K562 (cell line): ENCODE measurements around the gene PGAM2. TPM values are rescaled to one million over a fixed set of nuclear protein-coding genes. Genes with fewer than 3 reads are reported as not detected.
A peak's percentile ranks its signal among the peaks of the same experiment; 100 is the strongest.

ENCODE experiments used
- BMI1 ChIP-seq: fragments of 150-350 bp; IDR thresholded peaks from 2 replicates; pipeline ENCODE4 v1.6.1; 2014; ENCODE audit warnings: low read length
- CC2D1A ChIP-seq: fragments of 450-650 bp; IDR thresholded peaks from 2 replicates; pipeline ENCODE4 v1.6.1; 2017; ENCODE audit warnings: mild to moderate bottlenecking
- ETV5 ChIP-seq: sonication (generic); formaldehyde crosslinking; IDR thresholded peaks from 2 replicates; pipeline ENCODE4 v1.4.0; 2020; ENCODE audit warnings: low read depth, mild to moderate bottlenecking, missing genetic modification reagents
- ILF3 ChIP-seq: fragments of 450-650 bp; IDR thresholded peaks from 2 replicates; pipeline ENCODE4 v1.6.1; 2018; ENCODE audit warnings: antibody characterized with exemption, mild to moderate bottlenecking, moderate library complexity, borderline replicate concordance
- IRF2 ChIP-seq: sonication (generic); formaldehyde crosslinking; IDR thresholded peaks from 2 replicates; pipeline ENCODE4 v1.8.1; 2022; ENCODE audit warnings: mild to moderate bottlenecking, missing genetic modification reagents
- JUNB ChIP-seq: fragments of 450-650 bp; formaldehyde crosslinking; conservative IDR thresholded peaks from 2 replicates; pipeline ENCODE4 v1.4.0; 2020; ENCODE audit warnings: mild to moderate bottlenecking
- KLF16 ChIP-seq: IDR thresholded peaks from 2 replicates; pipeline ENCODE4 v1.6.1; 2016; ENCODE audit warnings: antibody characterized with exemption
- MTA2 ChIP-seq: fragments of 450-650 bp; IDR thresholded peaks from 2 replicates; pipeline ENCODE4 v1.6.1; 2016; ENCODE audit warnings: low read depth
- NR2C2 ChIP-seq, 2 experiments: fragments of 200-800 bp in 1 of 2; sonication (Bioruptor generic) in 1 of 2; sonication (generic) in 1 of 2; formaldehyde crosslinking in 1 of 2; IDR thresholded peaks; 2 replicates each; pipeline versions ENCODE4 v1.6.1 to v1.8.0; 2016 to 2022; ENCODE audit warnings: mild to moderate bottlenecking in 1 of 2, missing compliant biosample characterization in 1 of 2, missing genetic modification characterization in 1 of 2, missing genetic modification reagents in 1 of 2
- PHB ChIP-seq: fragments of 250-450 bp; sonication (Bioruptor Pico); IDR thresholded peaks from 2 replicates; pipeline ENCODE4 v1.5.0; 2021
- PHTF2 ChIP-seq: fragments of 250-450 bp; sonication (Bioruptor Pico); IDR thresholded peaks from 2 replicates; pipeline ENCODE4 v1.5.0; 2021; ENCODE audit warnings: mild to moderate bottlenecking
- PML ChIP-seq: IDR thresholded peaks from 2 replicates; pipeline ENCODE4 v1.6.1; 2012; ENCODE audit warnings: low read length, inconsistent platforms
- RBM39 ChIP-seq: fragments of 200-400 bp; formaldehyde crosslinking; optimal IDR thresholded peaks from 2 replicates; pipeline ENCODE3; 2018; ENCODE audit warnings: low read depth, low read length
- XRCC5 ChIP-seq: fragments of 200-400 bp; formaldehyde crosslinking; IDR thresholded peaks from 2 replicates; pipeline ENCODE4 v1.6.1; 2017; ENCODE audit warnings: low read depth, mild to moderate bottlenecking, low read length
- ZNF212 ChIP-seq: fragments of 450-650 bp; formaldehyde crosslinking; IDR thresholded peaks from 2 replicates; pipeline ENCODE4 v1.4.0; 2020; ENCODE audit warnings: mild to moderate bottlenecking
- ZNF384 ChIP-seq: IDR thresholded peaks from 2 replicates; pipeline ENCODE4 v1.6.1; 2012; ENCODE audit warnings: low read depth, low read length, improper control_type of control experiment
- ZNF780A ChIP-seq: fragments of 250-450 bp; sonication (Bioruptor Pico); IDR thresholded peaks from 2 replicates; pipeline ENCODE4 v1.5.0; 2021; ENCODE audit warnings: mild to moderate bottlenecking
- ZZZ3 ChIP-seq: fragments of 450-650 bp; IDR thresholded peaks from 2 replicates; pipeline ENCODE4 v1.6.1; 2016; ENCODE audit warnings: antibody characterized with exemption, mild to moderate bottlenecking, moderate library complexity
- polyA plus RNA-seq, 8 experiments: library from polyadenylated mRNA; depleted of rRNA in 4 of 8; stranded (reverse) in 5 of 8; unstranded in 3 of 8; fragments of >200 nt; fragmentation: Nextera tagmentation in 2 of 8; fragmentation: Illumina TruSeq in 1 of 8; extraction: Ambion mirVana in 2 of 8; extraction: Trizol in 1 of 8; gene quantifications; 2 replicates each; pipeline versions ENCODE4 v1.2.1 to v1.2.3, GENCODE V29; 2011 to 2014; ENCODE audit warnings: inconsistent platforms in 1 of 8, missing spikeins in 1 of 8
- total RNA-seq, 7 experiments: library from RNA; depleted of rRNA in 6 of 7; stranded (reverse); fragments of >200 nt in 6 of 7; fragmentation: Illumina TruSeq in 2 of 7; extraction: Trizol in 2 of 7; gene quantifications; 2 replicates each; pipeline versions ENCODE4 v1.2.1 to v1.2.3, GENCODE V29; 2011 to 2021; ENCODE audit warnings: low replicate concordance in 1 of 7
- TF ChIP-seq, protein P1 (sequence below): fragments of 200-600 bp; sonication (generic); IDR thresholded peaks from one replicate; pipeline ENCODE4 v1.6.1; 2012; ENCODE audit warnings: mild to moderate bottlenecking, low read depth, low read length, inconsistent platforms

Gene PGAM2
- total and polyA plus RNA-seq, 9 of the 15 experiments (the other 6 are each of a cell fraction or from before 2014, with no cell fraction given): not detected

DNA sequence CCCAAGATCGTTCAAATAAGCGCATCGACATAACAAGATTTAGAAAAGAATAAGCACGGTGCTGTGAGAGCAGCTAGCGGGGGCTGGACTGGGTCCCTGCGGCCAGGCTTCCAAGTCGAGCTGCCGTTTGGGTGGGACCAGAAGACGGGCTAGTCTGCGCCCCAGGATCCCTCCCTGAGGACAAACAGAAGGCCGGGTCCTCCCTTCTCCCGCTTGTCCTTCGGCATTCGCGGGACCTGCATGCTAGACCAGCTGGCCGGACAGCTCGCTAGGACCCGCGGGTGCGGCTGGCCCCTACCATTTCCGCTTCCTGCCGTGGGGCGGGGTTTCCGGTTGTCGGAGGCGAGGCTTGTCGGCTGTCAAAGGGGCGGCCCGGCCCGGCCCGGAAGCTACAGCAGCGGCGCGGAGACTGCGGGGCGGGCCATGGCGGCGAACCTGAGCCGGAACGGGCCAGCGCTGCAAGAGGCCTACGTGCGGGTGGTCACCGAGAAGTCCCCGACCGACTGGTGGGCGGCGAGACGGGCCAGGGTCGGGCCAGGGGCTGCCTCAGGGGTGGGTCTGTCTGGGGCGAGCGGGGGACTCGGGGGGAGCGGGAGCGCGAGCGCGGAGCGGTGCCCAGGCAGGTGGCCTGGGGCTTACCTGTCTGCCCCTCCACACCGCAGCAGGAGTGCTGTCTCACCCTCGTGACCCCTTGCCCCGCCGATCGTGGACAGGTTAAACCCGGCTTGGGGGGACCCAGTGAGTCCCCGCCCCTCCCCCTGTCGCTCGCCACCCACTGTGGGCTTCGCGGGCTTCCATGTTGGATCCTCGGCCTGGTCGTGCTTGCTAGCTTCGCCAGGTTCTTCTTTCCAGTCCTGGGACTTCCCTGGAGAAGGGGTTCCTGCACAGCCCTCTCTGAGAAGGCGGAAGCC lies 20.8 kb downstream of the PGAM2 start, which contains the start of gene DBNL (continued):
- no peak for TF ChIP-seq MTA2
- no peak for TF ChIP-seq ILF3
- TF ChIP-seq IRF2: no peak
- no peak for TF ChIP-seq RBM39
- TF ChIP-seq PML: peak; percentile 74; the same call in 1 of the 2 replicates
- no peak for TF ChIP-seq ZNF780A
- TF ChIP-seq PHB (CRISPR knock-in tag): no peak
- TF ChIP-seq CC2D1A: no peak
- TF ChIP-seq ZNF212 (CRISPR knock-in tag): no peak
- TF ChIP-seq, protein P1, sequence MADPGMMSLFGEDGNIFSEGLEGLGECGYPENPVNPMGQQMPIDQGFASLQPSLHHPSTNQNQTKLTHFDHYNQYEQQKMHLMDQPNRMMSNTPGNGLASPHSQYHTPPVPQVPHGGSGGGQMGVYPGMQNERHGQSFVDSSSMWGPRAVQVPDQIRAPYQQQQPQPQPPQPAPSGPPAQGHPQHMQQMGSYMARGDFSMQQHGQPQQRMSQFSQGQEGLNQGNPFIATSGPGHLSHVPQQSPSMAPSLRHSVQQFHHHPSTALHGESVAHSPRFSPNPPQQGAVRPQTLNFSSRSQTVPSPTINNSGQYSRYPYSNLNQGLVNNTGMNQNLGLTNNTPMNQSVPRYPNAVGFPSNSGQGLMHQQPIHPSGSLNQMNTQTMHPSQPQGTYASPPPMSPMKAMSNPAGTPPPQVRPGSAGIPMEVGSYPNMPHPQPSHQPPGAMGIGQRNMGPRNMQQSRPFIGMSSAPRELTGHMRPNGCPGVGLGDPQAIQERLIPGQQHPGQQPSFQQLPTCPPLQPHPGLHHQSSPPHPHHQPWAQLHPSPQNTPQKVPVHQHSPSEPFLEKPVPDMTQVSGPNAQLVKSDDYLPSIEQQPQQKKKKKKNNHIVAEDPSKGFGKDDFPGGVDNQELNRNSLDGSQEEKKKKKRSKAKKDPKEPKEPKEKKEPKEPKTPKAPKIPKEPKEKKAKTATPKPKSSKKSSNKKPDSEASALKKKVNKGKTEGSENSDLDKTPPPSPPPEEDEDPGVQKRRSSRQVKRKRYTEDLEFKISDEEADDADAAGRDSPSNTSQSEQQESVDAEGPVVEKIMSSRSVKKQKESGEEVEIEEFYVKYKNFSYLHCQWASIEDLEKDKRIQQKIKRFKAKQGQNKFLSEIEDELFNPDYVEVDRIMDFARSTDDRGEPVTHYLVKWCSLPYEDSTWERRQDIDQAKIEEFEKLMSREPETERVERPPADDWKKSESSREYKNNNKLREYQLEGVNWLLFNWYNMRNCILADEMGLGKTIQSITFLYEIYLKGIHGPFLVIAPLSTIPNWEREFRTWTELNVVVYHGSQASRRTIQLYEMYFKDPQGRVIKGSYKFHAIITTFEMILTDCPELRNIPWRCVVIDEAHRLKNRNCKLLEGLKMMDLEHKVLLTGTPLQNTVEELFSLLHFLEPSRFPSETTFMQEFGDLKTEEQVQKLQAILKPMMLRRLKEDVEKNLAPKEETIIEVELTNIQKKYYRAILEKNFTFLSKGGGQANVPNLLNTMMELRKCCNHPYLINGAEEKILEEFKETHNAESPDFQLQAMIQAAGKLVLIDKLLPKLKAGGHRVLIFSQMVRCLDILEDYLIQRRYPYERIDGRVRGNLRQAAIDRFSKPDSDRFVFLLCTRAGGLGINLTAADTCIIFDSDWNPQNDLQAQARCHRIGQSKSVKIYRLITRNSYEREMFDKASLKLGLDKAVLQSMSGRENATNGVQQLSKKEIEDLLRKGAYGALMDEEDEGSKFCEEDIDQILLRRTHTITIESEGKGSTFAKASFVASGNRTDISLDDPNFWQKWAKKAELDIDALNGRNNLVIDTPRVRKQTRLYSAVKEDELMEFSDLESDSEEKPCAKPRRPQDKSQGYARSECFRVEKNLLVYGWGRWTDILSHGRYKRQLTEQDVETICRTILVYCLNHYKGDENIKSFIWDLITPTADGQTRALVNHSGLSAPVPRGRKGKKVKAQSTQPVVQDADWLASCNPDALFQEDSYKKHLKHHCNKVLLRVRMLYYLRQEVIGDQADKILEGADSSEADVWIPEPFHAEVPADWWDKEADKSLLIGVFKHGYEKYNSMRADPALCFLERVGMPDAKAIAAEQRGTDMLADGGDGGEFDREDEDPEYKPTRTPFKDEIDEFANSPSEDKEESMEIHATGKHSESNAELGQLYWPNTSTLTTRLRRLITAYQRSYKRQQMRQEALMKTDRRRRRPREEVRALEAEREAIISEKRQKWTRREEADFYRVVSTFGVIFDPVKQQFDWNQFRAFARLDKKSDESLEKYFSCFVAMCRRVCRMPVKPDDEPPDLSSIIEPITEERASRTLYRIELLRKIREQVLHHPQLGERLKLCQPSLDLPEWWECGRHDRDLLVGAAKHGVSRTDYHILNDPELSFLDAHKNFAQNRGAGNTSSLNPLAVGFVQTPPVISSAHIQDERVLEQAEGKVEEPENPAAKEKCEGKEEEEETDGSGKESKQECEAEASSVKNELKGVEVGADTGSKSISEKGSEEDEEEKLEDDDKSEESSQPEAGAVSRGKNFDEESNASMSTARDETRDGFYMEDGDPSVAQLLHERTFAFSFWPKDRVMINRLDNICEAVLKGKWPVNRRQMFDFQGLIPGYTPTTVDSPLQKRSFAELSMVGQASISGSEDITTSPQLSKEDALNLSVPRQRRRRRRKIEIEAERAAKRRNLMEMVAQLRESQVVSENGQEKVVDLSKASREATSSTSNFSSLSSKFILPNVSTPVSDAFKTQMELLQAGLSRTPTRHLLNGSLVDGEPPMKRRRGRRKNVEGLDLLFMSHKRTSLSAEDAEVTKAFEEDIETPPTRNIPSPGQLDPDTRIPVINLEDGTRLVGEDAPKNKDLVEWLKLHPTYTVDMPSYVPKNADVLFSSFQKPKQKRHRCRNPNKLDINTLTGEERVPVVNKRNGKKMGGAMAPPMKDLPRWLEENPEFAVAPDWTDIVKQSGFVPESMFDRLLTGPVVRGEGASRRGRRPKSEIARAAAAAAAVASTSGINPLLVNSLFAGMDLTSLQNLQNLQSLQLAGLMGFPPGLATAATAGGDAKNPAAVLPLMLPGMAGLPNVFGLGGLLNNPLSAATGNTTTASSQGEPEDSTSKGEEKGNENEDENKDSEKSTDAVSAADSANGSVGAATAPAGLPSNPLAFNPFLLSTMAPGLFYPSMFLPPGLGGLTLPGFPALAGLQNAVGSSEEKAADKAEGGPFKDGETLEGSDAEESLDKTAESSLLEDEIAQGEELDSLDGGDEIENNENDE: no peak
- TF ChIP-seq KLF16: no peak
- TF ChIP-seq BMI1: no peak; the same call in 1 of the 2 replicates
- TF ChIP-seq ETV5 (CRISPR knock-in tag): peak; percentile 94
- no peak for TF ChIP-seq NR2C2 (CRISPR knock-in tag; IDR thresholded peaks at IDR 0.05)
- peak; percentile 43; the same call in 1 of the 2 replicates for TF ChIP-seq NR2C2 (tag; IDR thresholded peaks at IDR 0.05)
- no peak for TF ChIP-seq PHTF2 (CRISPR knock-in tag)
- TF ChIP-seq ZNF384: peak; percentile 7; the same call in 1 of the 2 replicates
- TF ChIP-seq JUNB (CRISPR knock-in tag): no peak
- TF ChIP-seq XRCC5: no peak
- no peak for TF ChIP-seq ZZZ3
